GM23248 (cell line): ENCODE data around the gene OTUD6A. TPM values are rescaled to one million over a fixed set of nuclear protein-coding genes. Genes with fewer than 3 reads are reported as not detected.

ENCODE experiments used
- DNase-seq: peaks from one replicate; pipeline ENCODE4 v3.0.0-alpha.2; 2015
- H2AFZ ChIP-seq: fragments of 200-600 bp; sonication (generic); 2 replicates; pipeline ENCODE4 v1.6.1; 2016; ENCODE audit warnings: antibody characterized with exemption
- H3F3A ChIP-seq: fragments of 200-600 bp; sonication (generic); 2 replicates; pipeline ENCODE4 v1.6.1; 2016; ENCODE audit warnings: mild to moderate bottlenecking, antibody characterized with exemption, mixed run types; ENCODE audit not compliant: insufficient read depth
- H3K27ac ChIP-seq: fragments of 200-600 bp; sonication (generic); 2 replicates; pipeline ENCODE4 v1.5.1; 2016; ENCODE audit warnings: mild to moderate bottlenecking
- H3K27me3 ChIP-seq: fragments of 200-600 bp; sonication (generic); replicated peaks from 2 replicates; pipeline ENCODE4 v1.6.1; 2016; ENCODE audit warnings: mild to moderate bottlenecking; ENCODE audit not compliant: insufficient read depth
- H3K36me3 ChIP-seq: fragments of 200-600 bp; sonication (generic); 2 replicates; pipeline ENCODE4 v1.6.1; 2016; ENCODE audit warnings: low read depth, mild to moderate bottlenecking
- H3K4me1 ChIP-seq: fragments of 200-600 bp; sonication (generic); 2 replicates; pipeline ENCODE4 v1.6.1; 2016; ENCODE audit warnings: mild to moderate bottlenecking; ENCODE audit not compliant: insufficient read depth
- H3K4me2 ChIP-seq: fragments of 200-600 bp; sonication (generic); one replicate; pipeline ENCODE4 v1.6.1; 2016; ENCODE audit warnings: mild to moderate bottlenecking; ENCODE audit not compliant: unreplicated experiment
- H3K4me3 ChIP-seq: fragments of 200-600 bp; sonication (generic); 2 replicates; pipeline ENCODE4 v1.5.1; 2016; ENCODE audit warnings: mild to moderate bottlenecking
- H3K79me2 ChIP-seq: fragments of 200-600 bp; sonication (generic); 2 replicates; pipeline ENCODE4 v1.6.1; 2016; ENCODE audit warnings: mild to moderate bottlenecking; ENCODE audit not compliant: insufficient read depth
- H3K9ac ChIP-seq: fragments of 200-600 bp; sonication (generic); 2 replicates; pipeline ENCODE4 v1.6.1; 2016; ENCODE audit warnings: mild to moderate bottlenecking
- H3K9me2 ChIP-seq: fragments of 200-600 bp; sonication (generic); 2 replicates; pipeline ENCODE4 v1.6.1; 2016; ENCODE audit warnings: mixed run types, mild to moderate bottlenecking, moderate library complexity; ENCODE audit not compliant: insufficient read depth
- H3K9me3 ChIP-seq: fragments of 200-600 bp; sonication (generic); one replicate; pipeline ENCODE4 v1.6.1; 2017; ENCODE audit warnings: low read depth
- H4K20me1 ChIP-seq: fragments of 200-600 bp; sonication (generic); 2 replicates; pipeline ENCODE4 v1.6.0; 2016; ENCODE audit not compliant: insufficient read depth
- EZH2 ChIP-seq: fragments of 200-600 bp; sonication (generic); IDR thresholded peaks from 2 replicates; pipeline ENCODE4 v1.6.1; 2018; ENCODE audit warnings: antibody characterized with exemption, mild to moderate bottlenecking; ENCODE audit not compliant: insufficient read depth, poor library complexity, severe bottlenecking
- EZH2phosphoT487 ChIP-seq: fragments of 200-600 bp; sonication (generic); IDR thresholded peaks from 2 replicates; pipeline ENCODE4 v1.6.1; 2018; ENCODE audit warnings: antibody characterized with exemption, moderate library complexity, mild to moderate bottlenecking, low read depth; ENCODE audit not compliant: insufficient read depth
- WGBS, 2 experiments: methylation state at CpG; one replicate each; pipeline ENCODE4 v1.1.6; 2015 to 2017; ENCODE audit warnings: low lambda C conversion rate in 2 of 2, low coverage in 1 of 2; ENCODE audit errors: missing lambda C conversion rate in 2 of 2; 5-methylcytosine and 5-hydroxymethylcytosine counted together
- in situ Hi-C: fragments of 300-500 bp; cut with MboI; formaldehyde crosslinking; loops from 2 replicates; pipeline ENCODE4 v1.15.0; 2020
- polyA plus RNA-seq: library from polyadenylated mRNA; unstranded; fragments of >200 nt; fragmentation: Nextera tagmentation; extraction: Ambion mirVana; gene quantifications from 2 replicates; pipeline ENCODE4 v1.2.1, GENCODE V29; 2016
- total RNA-seq: library from RNA; depleted of rRNA; stranded (reverse); fragments of >200 nt; shearing (Covaris generic); gene quantifications from 2 replicates; pipeline ENCODE4 v1.2.3, GENCODE V29; 2014

Gene OTUD6A
- total and polyA plus RNA-seq, 2 experiments from 2014 or later: not detected

GRCh38 chrX:70022616-70023015, 39.6 kb upstream of the OTUD6A start:
- H3K4me2 ChIP-seq: no peak overlapping the region
- 91 to 98% methylated on average over 4 of the region's 4 CpGs for WGBS, 2 experiments
- no peak overlapping the region for H3K4me3 ChIP-seq
- no peaks in the 10 kb centered on the region for H3K9me2 ChIP-seq
- DNase-seq: no peak
- H3K4me1 ChIP-seq: no peaks in the 10 kb centered on the region
- no peaks in the 10 kb centered on the region for H3K36me3 ChIP-seq
- no peaks in the 10 kb centered on the region for H3F3A ChIP-seq
- H3K9me3 ChIP-seq: no peaks in the 10 kb centered on the region
- TF ChIP-seq EZH2phosphoT487 (no peak), EZH2 (no peak)
- no peak overlapping the region for H3K27ac ChIP-seq
- no peaks in the 10 kb centered on the region for H4K20me1 ChIP-seq
- in situ Hi-C loops: no loop called here
- no peak overlapping the region for H3K9ac ChIP-seq
- no peaks in the 10 kb centered on the region for H3K79me2 ChIP-seq
- H2AFZ ChIP-seq: no peak overlapping the region
- no peaks in the 10 kb centered on the region for H3K27me3 ChIP-seq

GRCh38 chrX:70025464-70025863, 36.8 kb upstream of the OTUD6A start:
- TF ChIP-seq EZH2phosphoT487 (no peak), EZH2 (no peak)
- Histone ChIP-seq H3K79me2 (no peaks in the 10 kb centered on the region), H3K36me3 (no peaks in the 10 kb centered on the region), H3K27ac (no peak overlapping the region), H3K4me2 (no peak overlapping the region), H3K4me1 (no peaks in the 10 kb centered on the region), H3F3A (no peaks in the 10 kb centered on the region), H4K20me1 (no peaks in the 10 kb centered on the region), H2AFZ (no peak overlapping the region), H3K27me3 (no peaks in the 10 kb centered on the region), H3K4me3 (no peak overlapping the region), H3K9me3 (no peaks in the 10 kb centered on the region), H3K9ac (no peak overlapping the region), H3K9me2 (no peaks in the 10 kb centered on the region)
- peak; percentile 22 for DNase-seq
- in situ Hi-C loops: no loop called here
- WGBS, 2 experiments: 0% methylated on average over 1 of the region's 1 CpG

GRCh38 chrX:70026112-70026850, 36.0 kb upstream of the OTUD6A start:
- no peaks in the 10 kb centered on the region for H3F3A ChIP-seq
- no peaks in the 10 kb centered on the region for H3K36me3 ChIP-seq
- H3K79me2 ChIP-seq: no peaks in the 10 kb centered on the region
- 75 to 92% methylated on average over 1 of the region's 1 CpG for WGBS, 2 experiments
- H3K4me2 ChIP-seq: no peak overlapping the region
- in situ Hi-C loops: no loop called here
- no peaks in the 10 kb centered on the region for H4K20me1 ChIP-seq
- TF ChIP-seq EZH2phosphoT487 (no peak), EZH2 (no peak)
- DNase-seq: no peak
- H3K9me2 ChIP-seq: no peaks in the 10 kb centered on the region
- H3K27me3 ChIP-seq: no peaks in the 10 kb centered on the region
- H3K9me3 ChIP-seq: no peaks in the 10 kb centered on the region
- H3K4me3 ChIP-seq: no peak overlapping the region
- H3K4me1 ChIP-seq: no peaks in the 10 kb centered on the region
- no peak overlapping the region for H3K9ac ChIP-seq
- H3K27ac ChIP-seq: no peak overlapping the region
- H2AFZ ChIP-seq: no peak overlapping the region

- no peak overlapping the region for H3K9ac ChIP-seq
- H3K27me3 ChIP-seq: no peaks in the 10 kb centered on the region
- no peaks in the 10 kb centered on the region for H4K20me1 ChIP-seq
- no peaks in the 10 kb centered on the region for H3K9me2 ChIP-seq
- TF ChIP-seq EZH2 (no peak), EZH2phosphoT487 (no peak)
- in situ Hi-C loops: no loop called here
- no peak overlapping the region for H3K4me2 ChIP-seq
- H3F3A ChIP-seq: no peaks in the 10 kb centered on the region
- H3K79me2 ChIP-seq: no peaks in the 10 kb centered on the region
- H3K27ac ChIP-seq: no peak overlapping the region
- H2AFZ ChIP-seq: no peak overlapping the region
- H3K36me3 ChIP-seq: no peaks in the 10 kb centered on the region
- no peaks in the 10 kb centered on the region for H3K4me1 ChIP-seq
- H3K9me3 ChIP-seq: no peaks in the 10 kb centered on the region
- no peak for DNase-seq
- no peak overlapping the region for H3K4me3 ChIP-seq
- 68 to 73% methylated on average over 3 to 4 of the region's 4 CpGs for WGBS, 2 experiments
Observed at GRCh38 chrX:70026851-70027200, 35.4 kb upstream of the OTUD6A start.

- Histone ChIP-seq H3K36me3 (no peaks in the 10 kb centered on the region), H3K9me3 (no peaks in the 10 kb centered on the region), H3K4me1 (no peaks in the 10 kb centered on the region), H3K9me2 (no peaks in the 10 kb centered on the region), H3K4me3 (no peak overlapping the region), H3K79me2 (no peaks in the 10 kb centered on the region), H3K27ac (no peak overlapping the region), H4K20me1 (no peaks in the 10 kb centered on the region), H3K4me2 (no peak overlapping the region), H3K9ac (no peak overlapping the region), H2AFZ (no peak overlapping the region), H3F3A (no peaks in the 10 kb centered on the region), H3K27me3 (no peaks in the 10 kb centered on the region)
- in situ Hi-C loops: loop anchor here (10.0 kb wide), 1 partner anchor 65 kb away; no protein-coding TSS in a partner anchor
- WGBS, 2 experiments: 47 to 75% methylated on average over 3 to 4 of the region's 4 CpGs
- DNase-seq: no peak
- TF ChIP-seq EZH2: no peak
- TF ChIP-seq EZH2phosphoT487: no peak
Observed at GRCh38 chrX:70029863-70030262, 32.4 kb upstream of the OTUD6A start.
